NOMO-1 treated with DMSO at 0.1 percent for 48 hours (cell line): ENCODE measurements around the gene FAAP20.

Experiments used
- DNase-seq: peaks from one replicate; lab custom pipeline; 2025; ENCODE audit not compliant: unreplicated experiment; lab: John Stamatoyannopoulos, UW

FAAP20 gene

GRCh38 chr1:2180297-2181245 is 14.0 kb downstream of the FAAP20 start:
- DNase-seq, result no peak

- no peak for DNase-seq
Observed at GRCh38 chr1:2179283-2180013, 15.1 kb downstream of the FAAP20 start.

GRCh38 chr1:2178875-2179274 is 15.7 kb downstream of the FAAP20 start:
- no peak for DNase-seq

GRCh38 chr1:2177946-2178538 is 16.5 kb downstream of the FAAP20 start:
- no peak for DNase-seq

GRCh38 chr1:2177541-2177940 is 17.0 kb downstream of the FAAP20 start:
- DNase-seq, result no peak

- no peak for DNase-seq
Observed at GRCh38 chr1:2176615-2177014, 18.0 kb downstream of the FAAP20 start.

- DNase-seq, result no peak
Observed at GRCh38 chr1:2175681-2176454, 18.7 kb downstream of the FAAP20 start.

GRCh38 chr1:2175055-2175414 is 19.5 kb downstream of the FAAP20 start:
- DNase-seq, result no peak

GRCh38 chr1:2174348-2175054 is 20.1 kb downstream of the FAAP20 start:
- peak; percentile 13 for DNase-seq

- DNase-seq, result no peak
Observed at GRCh38 chr1:2173546-2174347, 20.8 kb downstream of the FAAP20 start.

GRCh38 chr1:2172551-2173146 is 21.9 kb downstream of the FAAP20 start:
- no peak for DNase-seq

GRCh38 chr1:2172012-2172411 is 22.6 kb downstream of the FAAP20 start:
- DNase-seq, result no peak

- peak; percentile 86 for DNase-seq
Observed at GRCh38 chr1:2170211-2170610, 24.4 kb downstream of the FAAP20 start.

GRCh38 chr1:2169200-2169836 is 25.3 kb downstream of the FAAP20 start:
- no peak for DNase-seq

GRCh38 chr1:2168535-2168934 is 26.0 kb downstream of the FAAP20 start:
- DNase-seq, result no peak

GRCh38 chr1:2168090-2168489 is 26.5 kb downstream of the FAAP20 start:
- no peak for DNase-seq

- no peak for DNase-seq
Observed at GRCh38 chr1:2166695-2167094, 27.9 kb downstream of the FAAP20 start.

- DNase-seq, result no peak
Observed at GRCh38 chr1:2166254-2166653, 28.3 kb downstream of the FAAP20 start.

GRCh38 chr1:2165646-2166045 is 28.9 kb downstream of the FAAP20 start:
- DNase-seq, result no peak
